Heart left ventricle (tissue), 16 donors: ENCODE results near the gene SNX3. TPM values are rescaled to one million over a fixed set of nuclear protein-coding genes. Genes with fewer than 3 reads are reported as not detected.
A peak's percentile ranks its signal among the peaks of the same experiment; 100 is the strongest.
"Not testable (repeated sequence)": the region's sequence is repeated elsewhere in the genome, so short reads cannot be mapped to it uniquely, and the experiment has no call there.

Experiments
- ATAC-seq, 4 donors: fragments of 200-7000 bp; cut with Tn5 transposase; one replicate each; pipeline ENCODE4 v1.9.1; 2020 to 2022; ENCODE audit warnings: moderate library complexity in 4 of 4, mild to moderate bottlenecking in 3 of 4, moderate number of reproducible peaks in 1 of 4
- DNase-seq, 5 donors: peaks; one replicate each; pipeline ENCODE4 v3.0.0-alpha.2; 2020
- H3K27ac ChIP-seq, 12 donors: fragments of 200-600 bp; sonication (generic) in 4 of 12; one replicate each; pipeline versions ENCODE4 v1.5.0 to v1.8.0; 2016 to 2022; ENCODE audit warnings: mild to moderate bottlenecking in 2 of 12
- H3K27me3 ChIP-seq, 9 donors: fragments of 200-600 bp; sonication (generic) in 2 of 9; one replicate each; pipeline versions ENCODE4 v1.5.1 to v1.8.0; 2016 to 2022; ENCODE audit warnings: mild to moderate bottlenecking in 3 of 9
- H3K36me3 ChIP-seq, 9 donors: fragments of 200-600 bp; sonication (generic) in 2 of 9; one replicate each; pipeline versions ENCODE4 v1.5.0 to v1.8.0; 2018 to 2022; ENCODE audit warnings: mild to moderate bottlenecking in 2 of 9
- H3K4me1 ChIP-seq, 12 donors: fragments of 200-600 bp; sonication (generic) in 4 of 12; one replicate each; pipeline versions ENCODE4 v1.5.0 to v1.8.0; 2016 to 2022; ENCODE audit warnings: mild to moderate bottlenecking in 3 of 12
- H3K4me3 ChIP-seq, 12 donors: fragments of 200-600 bp; sonication (generic) in 4 of 12; one replicate each; pipeline versions ENCODE4 v1.5.0 to v1.8.0; 2017 to 2022; ENCODE audit warnings: mild to moderate bottlenecking in 9 of 12, moderate library complexity in 4 of 12
- H3K9me3 ChIP-seq, 12 donors: fragments of 200-600 bp; sonication (generic) in 4 of 12; one replicate each; pipeline versions ENCODE4 v1.5.0 to v1.8.0; 2016 to 2022; ENCODE audit warnings: mild to moderate bottlenecking in 1 of 12
- CTCF ChIP-seq, 12 donors: fragments of 200-600 bp; sonication (generic) in 4 of 12; IDR thresholded peaks; one replicate each; pipeline versions ENCODE4 v1.5.0 to v1.8.0; 2018 to 2022; ENCODE audit warnings: antibody characterized with exemption in 12 of 12, mild to moderate bottlenecking in 5 of 12
- POLR2A ChIP-seq, 2 donors: fragments of 450-650 bp; IDR thresholded peaks; one replicate each; pipeline ENCODE4 v1.6.1; 2017; ENCODE audit warnings: antibody characterized with exemption in 2 of 2, mild to moderate bottlenecking in 2 of 2, moderate library complexity in 2 of 2
- WGBS, 4 donors: extraction: QIAGEN DNeasy Blood & Tissue Kit in 2 of 4; methylation state at CpG; one replicate each; pipeline versions ENCODE4 v1.1.5 to v1.1.7; 2013 to 2018; 5-methylcytosine and 5-hydroxymethylcytosine counted together
- intact Hi-C, 10 donors: fragments of 100-400 bp; cut with DNase I; formaldehyde crosslinking; loops; one replicate each; pipeline versions ENCODE4 v1.11.1 to v1.14.2; 2022
- long read RNA-seq, 3 donors: library from polyadenylated mRNA; unstranded; transcript quantifications; one replicate each; pipeline ENCODE4 v2.0.0, GENCODE V29; 2020 to 2021
- polyA plus RNA-seq, 2 donors: library from polyadenylated mRNA; stranded (reverse); fragments of 200-250 nt; gene quantifications; one replicate each; pipeline ENCODE4 v1.2.3, GENCODE V29; 2013
- total RNA-seq, 9 donors: library from RNA; depleted of rRNA in 2 of 9; stranded (reverse); fragments of >200 nt in 2 of 9; fragmentation: NEBNext Ultra II Directional in 3 of 9; extraction: Animal tissue kit (Norgen Biotek cat#: 25700) in 3 of 9; gene quantifications; one replicate each; pipeline versions ENCODE4 v1.1.0 to v1.2.4, GENCODE V29; 2016 to 2023
- donor health status: ischemic (EF 13 %, LVEDD 7.1; RV severe dilation, severe dysfunction).
- donor health status: healthy with polysubstance abuse.
- donor health status: DM: no; HTN: yes; CAD: no.
- donor health status: DM: no; HTN: no; CAD: no.
- donor health status: ischemic (EF 25% LVEDD 6.9; RV normal size, moderate dysfunction).
- donor health status: ischemic (EF 25% LVEDD 5.7; RV mildly dilated, moderate dysfunction).
- donor health status: healthy.
- donor health status: DM: yes; HTN: yes; CAD: no.
- donor health status: ischemic (EF 35%, LVEDD 5.7; RV mildly dilated, moderate dysfunction).
- donor health status: nonischemic (EF 11% LVEDD 7.7; RV severe dilation, severe dysfunction).
- donor health status: DM: yes; HTN: yes; CAD: no.
- donor health status: PGD.
- donor health status: ischemic (EF 29% LVEDD 5.4; RV normal size, mild dysfunction).
- donor health status: nonischemic (EF 23%, LVEDD 6.1; RV moderate dilation, normal function).

SNX3 gene
- total RNA-seq (100 to 1,000 TPM; 180 to 259 (median 241) TPM), polyA plus RNA-seq (100 to 1,000 TPM; 214 to 229 TPM)
- long read RNA-seq, donor 1, transcript SNX3-201 (4 exons, 1,755 nt) = major isoform, 401 of 429 reads
- long read RNA-seq, donor 1, transcript SNX3-202 (4 exons, 890 nt) = minor isoform, 23 of 429 reads
- long read RNA-seq, donor 1, partial matches to known transcripts = 2 of 429 reads
- long read RNA-seq, donor 1, other reads (novel, unspliced or antisense) = 3 of 429 reads
- long read RNA-seq, donor 2, transcript SNX3-202 (4 exons, 890 nt) = minor isoform, 15 of 338 reads
- long read RNA-seq, donor 2, transcript SNX3-201 (4 exons, 1,755 nt) = major isoform, 318 of 338 reads
- long read RNA-seq, donor 2, partial matches to known transcripts = 1 of 338 reads
- long read RNA-seq, donor 2, other reads (novel, unspliced or antisense) = 3 of 338 reads
- long read RNA-seq, donor 3, transcript SNX3-201 (4 exons, 1,755 nt) = major isoform, 222 of 242 reads
- long read RNA-seq, donor 3, transcript SNX3-202 (4 exons, 890 nt) = minor isoform, 11 of 242 reads
- long read RNA-seq, donor 3, partial matches to known transcripts = 2 of 242 reads
- long read RNA-seq, donor 3, other reads (novel, unspliced or antisense) = 6 of 242 reads

DNA sequence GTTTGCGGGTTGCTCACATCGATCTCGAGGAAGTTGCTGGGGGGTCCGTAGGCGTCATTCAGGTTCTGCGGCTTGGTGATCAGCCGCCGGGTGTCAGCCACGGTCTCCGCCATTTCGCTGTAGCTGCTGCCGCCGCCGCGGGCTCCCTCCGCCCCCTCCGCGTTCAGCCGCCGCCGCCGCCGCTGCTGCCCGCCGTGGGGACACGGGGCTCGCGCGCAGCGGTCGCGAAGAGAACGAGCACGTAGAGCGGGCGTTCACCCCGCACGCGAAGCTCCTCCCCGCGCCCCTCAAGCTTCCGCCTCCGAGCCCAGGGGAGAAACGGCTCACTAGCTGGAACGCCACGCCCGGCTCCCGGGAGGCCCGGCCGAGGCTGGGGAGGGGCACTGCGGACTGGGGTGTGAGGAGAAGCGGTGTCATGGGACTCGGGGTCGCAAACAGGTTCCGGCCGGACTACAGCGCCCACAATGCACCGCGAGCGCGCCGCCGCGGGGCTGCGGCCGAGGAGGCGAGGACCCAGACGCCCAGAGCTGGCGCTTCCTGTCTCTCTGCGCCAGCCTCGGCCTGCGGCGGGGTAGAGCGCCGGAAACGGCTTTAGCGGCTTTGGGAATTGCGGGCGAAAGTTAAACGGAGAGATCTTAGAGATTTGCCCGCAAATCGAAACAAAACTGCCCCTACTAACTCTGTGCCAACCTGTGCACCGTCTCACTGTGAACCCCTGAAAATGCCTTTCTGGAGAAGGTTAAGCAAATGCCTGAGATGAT is at the start of gene SNX3:
SNX3 (minus strand) TSS at position 232 of the 761 bp plus-strand sequence; CDS start at position 113, 119 bp downstream.
- Histone ChIP-seq H3K27ac (peak within 1 kb of the TSS; percentile 90 to 100 (median 97)), H3K4me3 (peak within 1 kb of the TSS; percentile 65 to 100 (median 89)), H3K4me1 (peaks cover 0 to 46% (median 31%) of the 10 kb centered on the region in 12 donors), H3K27me3 (no peaks in the 10 kb centered on the region), H3K36me3 (no peaks in the 10 kb centered on the region), H3K9me3 (no peaks in the 10 kb centered on the region)
- DNase-seq (peak; percentile 94 to 98 (median 97)), ATAC-seq (peak; percentile 97 to 98 (median 98))
- WGBS, 4 donors = 0 to 1% (median 0%) methylated on average over 26 to 83 of the region's 83 CpGs
- intact Hi-C loops = loop anchor here in 7 of 10 donors (1.0 to 10.0 kb wide), 7 partner anchors 33 to 304 kb away; partner anchors contain the start of genes AFG1L (in 6 of the 7), OSTM1 (in 1 of the 7) and SEC63 (in 1 of the 7)
- TF ChIP-seq CTCF (IDR thresholded peaks at IDR 0.05) (peak in 3 of 12 donors; percentile 5 to 37 (median 11)), POLR2A (IDR thresholded peaks at IDR 0.05) (peak in 1 of 2 donors; percentile 80)

DNA sequence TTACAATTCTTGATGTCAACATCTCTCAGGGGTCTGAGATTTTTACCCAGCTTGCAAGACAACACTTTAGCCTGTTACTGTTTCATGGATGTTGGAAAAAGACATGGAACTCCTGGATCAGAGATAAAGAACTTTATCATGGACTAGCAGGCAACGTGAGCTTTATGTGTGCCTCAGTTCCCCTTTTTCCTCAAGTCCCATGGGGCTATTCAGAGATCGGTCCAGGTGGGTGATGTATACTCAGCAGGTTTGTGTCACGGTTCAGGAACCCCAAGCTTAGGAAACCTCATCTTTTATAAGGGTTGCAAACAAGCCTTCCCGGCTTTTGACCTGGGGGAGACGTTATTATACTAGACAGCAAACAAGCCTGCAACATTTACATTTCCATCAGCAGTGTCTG is 49.0 kb upstream of the SNX3 start:
- no peak for ATAC-seq
- no peak overlapping the region for H3K27ac ChIP-seq
- no peak overlapping the region for H3K4me3 ChIP-seq
- H3K4me1 ChIP-seq = peaks cover 0 to 4% (median 0%) of the 10 kb centered on the region in 12 donors
- H3K36me3 ChIP-seq = no peaks in the 10 kb centered on the region
- H3K9me3 ChIP-seq = no peaks in the 10 kb centered on the region
- intact Hi-C loops = no loop called here
- WGBS, 4 donors = 96 to 97% (median 97%) methylated on average over 5 of the region's 5 CpGs
- no peak for DNase-seq
- TF ChIP-seq POLR2A (IDR thresholded peaks at IDR 0.05) (no peak), CTCF (IDR thresholded peaks at IDR 0.05) (no peak)
- H3K27me3 ChIP-seq = no peaks in the 10 kb centered on the region

- H3K9me3 ChIP-seq, H3K27ac ChIP-seq, ATAC-seq, H3K36me3 ChIP-seq, intact Hi-C loops, H3K4me1 ChIP-seq, H3K27me3 ChIP-seq, H3K4me3 ChIP-seq, DNase-seq: not testable (repeated sequence)
- WGBS, 4 donors = 83 to 91% (median 85%) methylated on average over 4 of the region's 4 CpGs
These were observed 47.8 kb upstream of the SNX3 start for GRCh38 chr6:108308641-108309040.

DNA sequence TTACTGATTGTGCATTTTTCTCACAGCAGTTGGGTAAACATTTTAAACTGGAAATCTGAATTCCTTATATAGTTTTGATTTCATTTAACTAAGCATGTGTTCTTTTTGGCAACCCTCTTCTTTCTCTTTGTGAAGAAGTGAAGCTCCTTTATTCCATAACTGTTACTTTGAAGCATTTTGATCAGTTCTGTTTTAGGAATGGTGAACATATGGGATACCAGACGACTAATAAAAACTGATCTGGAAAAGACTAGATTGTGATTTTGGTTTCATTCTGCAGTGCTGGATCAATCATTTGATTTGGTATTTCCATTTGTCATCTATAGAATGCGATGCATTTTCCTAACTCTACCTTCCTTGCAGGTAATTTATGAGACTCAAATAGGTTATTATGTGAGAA is 43.8 kb upstream of the SNX3 start:
- Histone ChIP-seq H3K9me3 (no peaks in the 10 kb centered on the region), H3K27me3 (no peaks in the 10 kb centered on the region), H3K4me3 (no peak overlapping the region), H3K4me1 (peaks cover 0 to 4% (median 0%) of the 10 kb centered on the region in 12 donors), H3K27ac (no peak overlapping the region), H3K36me3 (no peaks in the 10 kb centered on the region)
- WGBS, 4 donors = 88 to 95% (median 94%) methylated on average over 2 of the region's 2 CpGs
- intact Hi-C loops = no loop called here
- no peak for DNase-seq
- ATAC-seq = no peak
- TF ChIP-seq CTCF (IDR thresholded peaks at IDR 0.05) = no peak
- no peak for TF ChIP-seq POLR2A (IDR thresholded peaks at IDR 0.05)
